ENCODE results near the gene SLC36A3. TPM values are rescaled to one million over a fixed set of nuclear protein-coding genes. Genes with fewer than 3 reads are reported as not detected.

Gene SLC36A3
- total and polyA plus RNA-seq, 4 donors, result not detected

- Histone ChIP-seq H3K9ac (ENCODE audit: insufficient read depth in 1 of 2, low read length in 2 of 2) (no peak overlapping the region), H3K9me3 (ENCODE audit: control insufficient read depth in 4 of 4, insufficient read depth in 3 of 4, low read length in 3 of 4) (no peaks in the 10 kb centered on the region), H3K27ac (ENCODE audit: low read depth in 1 of 2, low read length in 1 of 2) (no peak overlapping the region), H3K4me3 (no peak overlapping the region), H3K27me3 (ENCODE audit: control insufficient read depth in 3 of 3, insufficient read depth in 3 of 3, low read length in 2 of 3) (no peaks in the 10 kb centered on the region), H3K36me3 (ENCODE audit: control insufficient read depth in 4 of 4, insufficient read depth in 4 of 4, low read length in 4 of 4) (no peaks in the 10 kb centered on the region), H3K4me1 (ENCODE audit: control insufficient read depth in 5 of 5, insufficient read depth in 5 of 5, low read length in 5 of 5) (peaks cover 2 to 3% (median 2%) of the 10 kb centered on the region in 5 donors)
- ATAC-seq (ENCODE audit: insufficient read depth, low FRiP score), result no peak
- no peak for DNase-seq
- 88 to 94% methylated on average over 2 of the region's 2 CpGs for WGBS, 2 donors
- TF ChIP-seq CTCF (IDR thresholded peaks at IDR 0.05; ENCODE audit: control extremely low read depth, extremely low read depth), result no peak
These were observed 54.9 kb downstream of the SLC36A3 start for GRCh38 chr5:151248651-151249050.

- no peak for ATAC-seq (ENCODE audit: insufficient read depth, low FRiP score)
- DNase-seq, result no peak
- H3K27me3 ChIP-seq (ENCODE audit: control insufficient read depth in 3 of 3, insufficient read depth in 3 of 3, low read length in 2 of 3), result no peaks in the 10 kb centered on the region
- H3K36me3 ChIP-seq (ENCODE audit: control insufficient read depth in 4 of 4, insufficient read depth in 4 of 4, low read length in 4 of 4), result no peaks in the 10 kb centered on the region
- H3K4me1 ChIP-seq (ENCODE audit: control insufficient read depth in 5 of 5, insufficient read depth in 5 of 5, low read length in 5 of 5), result peaks cover 0 to 3% (median 0%) of the 10 kb centered on the region in 5 donors
- no peaks in the 10 kb centered on the region for H3K9me3 ChIP-seq (ENCODE audit: control insufficient read depth in 4 of 4, insufficient read depth in 3 of 4, low read length in 3 of 4)
- no peak overlapping the region for H3K4me3 ChIP-seq
- H3K27ac ChIP-seq (ENCODE audit: low read depth in 1 of 2, low read length in 1 of 2), result no peak overlapping the region
- no peak overlapping the region for H3K9ac ChIP-seq (ENCODE audit: insufficient read depth in 1 of 2, low read length in 2 of 2)
- 70 to 81% methylated on average over 4 of the region's 4 CpGs for WGBS, 2 donors
- TF ChIP-seq CTCF (IDR thresholded peaks at IDR 0.05; ENCODE audit: control extremely low read depth, extremely low read depth), result no peak
These were observed 57.8 kb downstream of the SLC36A3 start for GRCh38 chr5:151245680-151246219.

GRCh38 chr5:151244206-151244605, 59.4 kb downstream of the SLC36A3 start:
- no peak overlapping the region for H3K4me3 ChIP-seq
- no peaks in the 10 kb centered on the region for H3K36me3 ChIP-seq (ENCODE audit: control insufficient read depth in 4 of 4, insufficient read depth in 4 of 4, low read length in 4 of 4)
- H3K27me3 ChIP-seq (ENCODE audit: control insufficient read depth in 3 of 3, insufficient read depth in 3 of 3, low read length in 2 of 3), result no peaks in the 10 kb centered on the region
- H3K4me1 ChIP-seq (ENCODE audit: control insufficient read depth in 5 of 5, insufficient read depth in 5 of 5, low read length in 5 of 5), result peaks cover 0 to 3% (median 0%) of the 10 kb centered on the region in 5 donors
- no peak overlapping the region for H3K9ac ChIP-seq (ENCODE audit: insufficient read depth in 1 of 2, low read length in 2 of 2)
- no peak for ATAC-seq (ENCODE audit: insufficient read depth, low FRiP score)
- DNase-seq, result no peak
- WGBS, 2 donors, result 87 to 91% methylated on average over 3 of the region's 3 CpGs
- no peak overlapping the region for H3K27ac ChIP-seq (ENCODE audit: low read depth in 1 of 2, low read length in 1 of 2)
- H3K9me3 ChIP-seq (ENCODE audit: control insufficient read depth in 4 of 4, insufficient read depth in 3 of 4, low read length in 3 of 4), result no peaks in the 10 kb centered on the region
- TF ChIP-seq CTCF (IDR thresholded peaks at IDR 0.05; ENCODE audit: control extremely low read depth, extremely low read depth), result no peak

- H3K9me3 ChIP-seq (ENCODE audit: control insufficient read depth in 4 of 4, insufficient read depth in 3 of 4, low read length in 3 of 4), result no peaks in the 10 kb centered on the region
- no peaks in the 10 kb centered on the region for H3K36me3 ChIP-seq (ENCODE audit: control insufficient read depth in 4 of 4, insufficient read depth in 4 of 4, low read length in 4 of 4)
- DNase-seq (no peak), ATAC-seq (ENCODE audit: insufficient read depth, low FRiP score) (no peak)
- no peak for TF ChIP-seq CTCF (IDR thresholded peaks at IDR 0.05; ENCODE audit: control extremely low read depth, extremely low read depth)
- no peaks in the 10 kb centered on the region for H3K27me3 ChIP-seq (ENCODE audit: control insufficient read depth in 3 of 3, insufficient read depth in 3 of 3, low read length in 2 of 3)
- no peak overlapping the region for H3K4me3 ChIP-seq
- H3K4me1 ChIP-seq (ENCODE audit: control insufficient read depth in 5 of 5, insufficient read depth in 5 of 5, low read length in 5 of 5), result peaks cover 0 to 3% (median 0%) of the 10 kb centered on the region in 5 donors
- WGBS, 2 donors, result 93 to 97% methylated on average over 4 of the region's 4 CpGs
- H3K9ac ChIP-seq (ENCODE audit: insufficient read depth in 1 of 2, low read length in 2 of 2), result no peak overlapping the region
- no peak overlapping the region for H3K27ac ChIP-seq (ENCODE audit: low read depth in 1 of 2, low read length in 1 of 2)
These were observed 60.0 kb downstream of the SLC36A3 start for GRCh38 chr5:151243564-151243963.
